HG03025 (cell line): ENCODE data around the gene PRAME.
A peak's percentile ranks its signal among the peaks of the same experiment; 100 is the strongest.
"Not testable (repeated sequence)": the region's sequence is repeated elsewhere in the genome, so short reads cannot be mapped to it uniquely, and the experiment has no call there.

ENCODE experiments used
- ATAC-seq: cut with Tn5 transposase; IDR thresholded peaks from one replicate; pipeline ENCODE4 v1.9.1; 2021; ENCODE audit warnings: mild to moderate bottlenecking, moderate library complexity; ENCODE audit not compliant: unreplicated experiment, low FRiP score

The PRAME gene

DNA sequence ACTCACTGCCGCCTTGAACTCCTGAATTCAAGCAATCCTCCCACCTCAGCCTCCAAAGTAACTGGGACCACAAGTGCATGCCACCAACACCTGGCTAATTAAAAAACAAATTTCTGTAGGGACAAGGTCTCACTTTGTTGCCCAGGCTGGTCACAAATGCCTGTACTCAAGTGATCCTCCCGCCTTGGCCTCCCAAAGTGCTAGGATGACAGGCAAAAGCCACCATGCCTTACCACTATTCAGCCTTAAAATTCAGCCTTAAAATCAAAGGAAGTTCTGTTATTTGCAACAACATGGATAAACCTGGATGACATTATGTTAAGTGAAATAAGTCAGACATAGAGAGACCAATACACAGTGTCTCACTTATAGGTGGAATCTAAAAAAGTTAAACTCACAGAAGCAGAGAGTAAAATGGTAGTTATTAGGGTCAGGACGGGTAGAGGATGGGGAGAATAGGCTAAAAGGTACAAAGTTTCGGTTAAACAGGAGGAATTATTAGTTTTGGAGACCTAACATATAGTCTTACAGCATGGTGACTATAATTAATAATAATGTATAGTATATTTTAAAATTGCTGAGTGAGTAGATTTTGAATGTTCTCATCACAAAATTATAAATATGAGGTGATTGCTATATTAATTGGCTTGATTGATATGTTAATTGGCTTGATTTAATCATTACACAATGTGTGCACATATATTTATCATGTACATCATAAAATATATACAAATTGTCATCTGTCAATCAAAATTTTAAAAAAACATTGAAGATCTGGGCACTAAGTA is 32.7 kb downstream of the PRAME start:
- ATAC-seq = no peak

DNA sequence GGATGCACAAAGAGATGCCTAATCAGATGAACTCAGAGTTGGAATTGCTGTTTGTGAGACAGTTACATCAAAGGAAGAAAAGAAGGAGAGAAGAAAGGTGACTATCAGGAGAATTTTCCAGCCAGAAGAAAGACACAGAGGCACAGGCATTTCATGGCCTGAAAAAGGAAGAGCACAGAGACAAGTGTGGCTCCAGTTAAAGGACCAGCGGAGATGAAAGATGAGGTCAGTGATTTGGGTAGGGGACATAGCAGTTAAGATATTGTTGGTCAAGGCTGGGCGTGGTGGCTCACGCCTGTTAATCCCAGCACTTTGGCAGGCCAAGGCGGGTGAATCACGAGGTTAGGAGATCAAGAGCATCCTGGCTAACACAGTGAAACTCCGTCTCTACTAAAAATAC is 35.6 kb downstream of the PRAME start:
- ATAC-seq = no peak

DNA sequence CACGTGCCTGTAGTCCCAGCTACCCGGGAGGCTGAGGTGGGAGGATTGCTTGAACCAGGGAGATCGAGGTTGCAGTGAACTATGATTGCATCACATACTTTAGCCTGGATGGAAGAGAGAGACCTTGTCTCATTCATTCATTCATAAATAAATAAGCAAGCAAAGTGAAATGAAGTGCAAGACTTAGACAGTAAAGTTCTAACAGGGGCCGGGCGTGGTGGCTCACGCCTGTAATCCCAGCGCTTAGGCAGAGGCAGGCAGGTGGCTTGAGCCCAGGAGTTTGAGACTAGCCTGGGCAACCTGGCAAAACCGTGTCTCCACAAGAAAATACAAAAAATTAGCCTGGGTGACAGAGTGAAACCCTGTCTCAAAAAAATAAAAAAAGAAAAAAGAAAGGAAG is 37.4 kb downstream of the PRAME start:
- ATAC-seq = no peak

DNA sequence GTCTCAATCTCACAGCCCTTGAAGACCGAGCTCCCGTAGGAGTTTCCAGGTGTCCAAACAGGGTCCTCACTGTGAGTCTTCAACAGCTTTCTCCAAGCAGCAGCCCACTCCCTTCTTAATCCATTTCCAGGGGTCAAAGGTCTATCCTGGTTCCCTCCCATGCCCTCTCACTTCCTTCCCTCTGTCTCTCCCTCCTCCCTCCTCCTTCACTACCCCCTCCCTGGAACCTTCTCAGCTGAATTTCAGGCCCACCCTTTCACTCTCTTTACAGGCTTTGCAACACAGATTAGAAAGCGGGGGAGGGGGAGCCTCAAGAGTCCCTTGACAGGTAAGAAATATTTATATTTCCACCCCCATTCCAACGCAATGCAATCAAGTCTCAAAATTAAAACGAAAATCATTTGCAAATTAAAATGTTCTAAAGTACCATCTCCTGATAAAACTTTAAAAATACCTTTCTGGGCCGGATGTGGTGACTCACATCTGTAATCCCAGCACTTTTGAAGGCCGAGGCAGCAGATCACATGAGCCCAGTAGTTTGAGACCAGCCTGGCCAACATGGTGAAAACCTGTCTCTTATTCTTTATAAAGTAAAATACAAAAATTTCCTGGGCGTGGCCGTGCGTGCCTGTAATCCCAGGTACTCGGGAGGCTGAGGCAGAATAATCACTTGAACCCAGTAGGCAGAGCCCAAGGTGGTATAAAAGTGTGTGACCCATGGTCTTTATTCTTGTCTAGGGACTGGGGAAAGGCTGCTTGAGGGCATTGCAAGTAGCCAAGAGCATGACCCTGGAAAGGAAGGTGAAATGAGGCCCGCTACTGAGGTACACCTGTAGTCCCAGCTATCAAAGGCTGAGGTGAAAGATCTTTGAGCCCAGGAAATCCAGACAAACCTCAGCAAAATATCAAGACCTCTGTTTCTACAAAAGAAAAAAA is 38.1 kb downstream of the PRAME start:
- no peak for ATAC-seq

DNA sequence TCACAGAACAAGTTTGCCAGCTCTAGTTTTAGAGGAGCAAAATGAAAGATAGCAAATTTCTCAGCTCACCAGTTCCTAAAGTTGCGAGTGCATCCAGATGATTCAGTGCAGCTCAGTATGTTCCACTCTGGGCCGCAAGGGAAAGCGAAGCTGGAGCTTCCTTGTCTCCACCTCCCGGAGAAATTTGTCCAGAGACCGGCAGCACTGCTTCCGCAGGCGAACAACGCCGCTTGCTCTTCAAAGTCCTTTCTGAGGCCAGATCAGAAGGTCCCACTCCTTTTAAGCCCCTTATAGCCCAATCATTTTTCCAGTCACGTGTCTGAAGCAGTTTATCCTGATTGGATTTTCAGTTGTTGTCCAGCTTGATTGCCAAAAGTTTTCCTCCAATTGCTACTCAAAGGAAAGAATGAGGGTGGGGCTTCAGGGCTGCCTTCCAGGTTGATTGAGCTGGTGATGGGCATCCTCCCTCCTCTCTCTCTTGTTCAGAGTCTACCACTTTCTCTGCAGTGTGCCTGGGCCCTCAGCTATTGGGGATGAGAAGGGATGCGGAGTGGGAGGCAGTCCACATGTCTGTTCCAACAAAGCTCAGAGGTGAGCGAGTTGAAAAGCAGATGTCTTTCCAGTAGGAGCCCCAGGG is 38.9 kb downstream of the PRAME start, which contains the start of gene ZNF280A:
Gene ZNF280A (minus strand): TSS at position 251 of the 637 bp plus-strand sequence. CDS start 4,640 bp downstream, outside the sequence.
- no peak for ATAC-seq

DNA sequence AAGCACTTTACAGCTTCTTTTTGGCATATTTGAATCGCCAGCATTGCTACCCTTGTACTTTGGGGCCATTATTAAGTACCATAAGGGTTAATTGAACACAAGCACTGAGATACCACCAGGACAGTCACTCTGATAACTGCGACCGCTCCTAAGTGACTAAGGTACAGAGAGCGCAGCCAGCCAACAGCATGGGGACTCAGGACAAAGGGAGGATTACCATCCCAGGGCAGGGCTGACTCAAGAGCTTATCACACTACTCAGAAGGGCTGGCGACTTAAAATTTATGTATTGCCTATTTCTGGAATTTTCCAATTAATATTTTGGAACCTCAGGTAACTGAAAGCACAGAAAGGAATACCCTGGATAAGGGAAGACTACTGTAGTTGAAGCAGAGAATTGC is 39.5 kb downstream of the PRAME start:
- no peak for ATAC-seq

DNA sequence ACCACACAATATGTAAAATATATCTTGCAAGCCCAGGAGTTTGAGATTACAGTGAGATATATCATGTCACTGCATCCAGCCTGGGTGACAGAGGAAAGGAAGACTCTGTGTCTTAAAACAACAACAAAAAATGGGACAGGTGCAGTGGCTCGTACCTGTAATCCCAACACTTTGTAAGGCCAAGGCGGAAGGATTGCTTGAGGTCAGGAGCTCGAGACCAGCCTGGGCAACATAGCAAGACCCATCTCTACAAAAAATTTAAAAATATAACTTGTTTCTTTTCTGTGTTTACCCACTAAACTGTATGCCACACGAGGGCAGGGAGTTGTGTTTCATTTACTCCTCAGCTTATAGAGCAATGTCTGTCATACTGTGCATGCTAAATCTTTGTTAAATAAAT is 42.1 kb downstream of the PRAME start:
- no peak for ATAC-seq

DNA sequence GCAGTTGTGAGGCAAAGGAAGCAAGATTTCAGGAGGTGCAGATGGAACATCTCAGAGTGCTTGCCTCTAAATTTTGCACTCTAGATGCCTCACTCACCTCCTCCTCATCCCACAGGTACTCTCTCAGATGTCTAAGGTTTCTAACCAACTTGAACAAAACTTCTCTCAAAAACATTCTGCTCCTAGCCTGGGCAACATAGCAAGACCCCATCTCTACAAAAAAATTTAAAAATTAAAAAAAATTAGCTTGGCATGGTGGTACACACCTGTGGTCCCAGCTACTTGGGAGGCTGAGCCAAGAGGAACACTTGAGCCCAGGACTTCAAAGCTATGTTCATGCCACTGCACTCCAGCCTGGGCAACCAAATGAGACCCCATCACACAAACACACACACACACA is 43.2 kb downstream of the PRAME start:
- ATAC-seq = no peak

DNA sequence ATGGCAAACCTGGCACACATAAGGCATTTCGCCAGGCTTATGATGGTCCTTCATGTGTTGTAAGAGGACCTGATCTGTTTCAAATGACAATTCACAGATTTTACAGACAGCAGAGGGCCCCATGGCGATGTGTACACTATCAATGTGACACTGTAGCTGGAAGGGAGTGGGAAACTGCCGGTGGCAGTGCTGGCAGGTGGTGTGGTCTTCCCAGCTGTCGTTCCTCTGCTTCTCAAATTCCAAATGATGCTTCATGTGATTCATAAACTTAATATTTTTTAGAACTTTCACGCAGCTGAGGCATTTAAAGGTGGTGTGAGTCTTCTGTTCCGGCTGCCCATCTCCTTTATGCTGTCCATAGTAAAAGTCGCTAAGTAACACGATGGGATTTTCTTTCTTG is 44.6 kb downstream of the PRAME start:
- not testable (repeated sequence) for ATAC-seq

DNA sequence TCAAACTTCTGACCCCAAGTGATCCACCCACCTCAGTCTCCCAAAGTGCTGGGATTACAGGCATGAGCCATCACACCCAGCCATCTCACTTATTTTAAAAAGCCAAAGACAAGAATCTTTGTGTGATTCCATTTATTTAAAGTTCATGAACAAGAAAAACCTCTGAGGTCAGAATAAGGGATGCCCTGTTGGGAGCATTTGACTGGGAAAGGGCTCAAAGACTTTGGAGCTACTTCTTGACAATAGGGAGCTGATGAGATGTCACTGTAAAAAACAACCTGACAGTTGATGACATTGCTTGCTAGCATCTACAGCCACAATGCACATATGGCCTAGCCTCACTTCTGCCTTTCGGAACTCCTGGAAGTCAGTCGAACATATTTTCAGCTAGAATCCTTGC is 45.4 kb downstream of the PRAME start:
- ATAC-seq = no peak

DNA sequence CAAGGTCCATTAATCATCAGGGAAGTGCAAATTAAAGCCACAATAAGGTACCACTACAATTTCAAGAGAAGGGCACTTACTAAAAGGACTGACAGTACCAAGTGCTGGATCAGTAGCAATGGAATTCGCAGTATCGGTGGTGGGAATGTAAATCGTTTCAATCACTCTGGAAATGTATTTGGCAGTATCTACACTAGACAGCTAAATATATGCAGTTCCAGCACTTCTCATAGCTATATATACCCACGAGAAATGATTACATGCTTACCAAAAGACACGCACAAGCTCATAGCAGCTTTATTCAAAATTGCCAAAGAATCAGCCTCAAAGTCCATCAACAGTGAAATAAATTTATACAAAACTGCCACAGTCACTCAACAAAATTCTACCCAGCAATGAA is 46.1 kb downstream of the PRAME start:
- ATAC-seq = no peak

DNA sequence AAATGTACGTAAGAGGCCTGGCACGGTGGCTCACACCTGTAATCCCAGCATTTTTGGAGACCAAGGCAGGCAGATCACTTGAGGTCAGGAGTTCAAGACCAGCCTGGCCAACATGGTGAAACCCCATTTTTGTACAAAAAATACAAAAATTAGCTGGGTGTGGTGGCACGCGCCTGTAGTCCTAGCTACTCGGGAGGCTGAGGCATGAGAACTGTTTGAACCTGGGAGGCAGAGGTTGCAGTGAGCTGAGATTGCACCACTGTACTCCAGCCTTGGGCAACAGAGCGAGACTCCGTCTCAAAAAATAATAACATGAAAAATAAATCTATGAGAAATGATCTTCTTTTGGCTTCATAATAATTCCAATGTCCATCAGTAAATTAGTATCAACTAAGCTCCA is 48.2 kb downstream of the PRAME start:
- not testable (repeated sequence) for ATAC-seq

DNA sequence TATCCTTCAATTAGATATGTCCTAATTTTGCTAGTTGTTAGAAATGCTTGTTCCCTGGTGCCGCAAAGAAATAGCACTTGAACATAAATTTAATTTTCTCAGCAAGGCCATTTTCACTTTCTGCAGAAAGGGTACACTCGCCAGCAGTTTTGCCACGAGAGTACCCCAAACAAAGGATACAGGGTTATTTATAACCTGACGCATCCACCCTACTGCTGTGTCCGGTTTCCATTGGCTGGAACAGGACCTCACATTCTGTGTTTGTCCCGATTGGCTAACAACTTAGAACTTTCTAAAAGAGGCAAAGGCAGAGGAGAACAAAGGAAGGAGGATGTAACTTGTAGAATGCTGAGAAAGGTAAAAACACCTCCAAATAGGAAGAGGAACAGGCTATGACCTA is 49.2 kb downstream of the PRAME start:
- not testable (repeated sequence) for ATAC-seq

DNA sequence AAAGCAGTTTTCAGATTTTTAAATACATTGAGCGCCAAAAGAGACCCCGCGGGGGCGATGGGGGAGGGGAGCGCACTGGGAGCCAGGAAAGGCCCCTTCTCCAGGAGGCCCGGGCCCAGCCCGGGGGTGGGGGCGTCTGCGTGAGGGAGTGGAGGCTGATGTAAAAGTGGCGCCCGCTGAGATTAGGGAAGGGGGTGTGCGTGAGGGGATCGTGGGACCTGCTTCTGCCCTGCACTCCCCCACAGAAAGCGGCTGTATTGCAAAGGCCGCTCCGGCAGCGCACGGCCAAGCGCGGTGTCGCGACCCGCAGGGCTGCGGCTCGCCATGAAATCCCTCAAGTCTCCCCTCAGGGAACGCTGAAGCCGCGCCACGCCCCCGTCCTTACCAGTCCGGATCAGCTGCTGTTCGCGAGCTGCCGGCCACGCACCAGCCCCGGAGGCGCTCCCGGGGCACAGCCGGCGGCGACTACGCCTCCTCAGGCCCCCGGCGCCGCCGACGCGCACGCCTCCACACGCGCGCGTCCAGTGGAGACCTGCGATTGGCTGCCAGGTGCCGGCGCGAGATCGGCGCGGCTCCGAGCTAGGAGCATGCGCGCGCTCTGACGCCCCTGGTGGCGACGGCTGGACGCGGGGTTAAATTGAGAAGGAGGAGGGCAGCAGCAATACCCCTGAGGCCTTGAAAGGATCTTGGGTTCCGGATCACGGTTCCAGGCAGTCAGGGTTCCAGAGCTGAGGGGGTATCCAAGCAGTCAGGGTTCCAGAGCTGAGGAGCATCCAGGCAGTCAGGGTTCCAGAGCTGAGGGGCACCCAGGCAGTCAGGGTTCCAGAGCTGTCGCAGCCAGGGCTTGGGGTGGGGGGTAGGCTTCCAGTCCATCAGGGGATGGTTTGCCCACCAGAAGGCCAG is 50.5 kb downstream of the PRAME start, which contains the start of gene ZNF280B:
Gene ZNF280B (minus strand): TSS at position 469 of the 903 bp plus-strand sequence. CDS start 19,344 bp downstream, outside the sequence.
- peak; percentile 61 for ATAC-seq

DNA sequence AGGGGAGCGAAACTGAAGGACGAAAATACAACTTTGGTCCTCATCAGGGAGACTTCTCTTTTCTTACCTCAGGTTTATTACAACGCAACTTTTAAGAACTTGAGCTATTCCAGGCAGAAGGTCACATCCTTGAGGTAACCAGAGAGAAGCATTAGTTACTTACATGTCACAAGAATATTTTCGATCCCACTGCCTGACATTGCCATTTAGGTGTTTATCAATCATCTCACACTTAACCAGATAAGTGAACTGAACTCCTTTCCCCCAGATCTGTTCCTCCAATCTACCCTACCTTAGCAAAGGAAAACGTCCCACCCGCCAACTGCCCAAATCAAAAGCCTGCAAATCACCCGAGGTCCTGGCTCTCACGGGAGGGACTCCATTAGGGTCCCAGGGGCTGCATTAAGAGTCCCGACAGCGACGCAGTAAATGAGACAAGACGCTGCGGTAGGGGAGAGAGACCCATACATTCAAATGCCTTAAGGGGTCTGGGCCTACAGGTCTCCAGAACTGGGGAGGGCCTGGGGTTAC is 51.3 kb downstream of the PRAME start:
- ATAC-seq = no peak

DNA sequence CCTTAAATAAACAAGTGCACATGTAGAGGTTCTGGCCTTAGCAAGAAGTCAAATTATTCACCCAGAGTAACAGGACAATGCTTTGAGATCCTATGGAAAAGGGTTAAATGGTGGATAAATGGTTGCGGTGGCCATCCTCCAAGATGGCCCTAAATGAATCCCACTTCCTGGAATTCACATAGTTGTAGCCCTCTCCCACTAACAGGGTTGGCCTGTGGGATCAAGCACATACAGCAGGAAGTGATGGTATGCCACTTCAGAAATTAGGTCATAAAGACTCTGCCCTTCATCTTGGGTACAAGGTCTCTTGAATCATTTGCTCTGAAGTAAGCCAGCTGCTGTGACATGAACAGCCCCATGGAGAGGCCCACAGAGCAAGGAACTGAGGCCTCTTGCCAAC is 52.3 kb downstream of the PRAME start:
- no peak for ATAC-seq

DNA sequence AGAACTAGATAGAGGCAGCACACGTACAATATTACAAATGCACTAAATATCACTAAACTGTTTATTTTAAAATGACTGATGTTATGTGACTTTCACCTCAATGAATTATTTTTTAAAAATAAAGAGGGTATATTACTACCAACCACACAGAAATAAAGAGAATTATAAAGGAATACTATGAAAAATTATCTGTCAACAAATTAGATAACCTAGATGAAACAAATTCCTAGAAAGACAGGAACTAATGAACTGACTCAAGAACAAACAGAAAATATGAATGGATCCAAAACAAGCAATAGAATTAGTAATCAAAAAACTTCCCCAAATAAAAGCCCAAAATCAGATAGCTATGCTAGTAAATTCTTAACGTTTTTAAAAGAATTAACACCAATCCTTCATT is 60.8 kb downstream of the PRAME start:
- no peak for ATAC-seq
